GM12878 (cell line): Measurements from ENCODE around the gene WDR59. TPM values are rescaled to one million over a fixed set of nuclear protein-coding genes. Genes with fewer than 3 reads are reported as not detected.

Source experiments
- ATAC-seq: fragments of 200-7000 bp; cut with Tn5 transposase; 3 replicates; pipeline ENCODE4 v1.9.1; 2020; ENCODE audit warnings: mild to moderate bottlenecking, moderate library complexity
- BruUV-seq: library from RNA; stranded (reverse); fragments of 400-500 nt; replicated peaks from 2 replicates; lab custom pipeline; 2021; lab: Mats Ljungman, UMichigan
- CTCF ChIA-PET: fragments of 300-600 bp; sonication (Branson Sonifier 250); formaldehyde crosslinking; extraction: SDS; loops from one replicate; lab custom pipeline; 2021; ENCODE audit warnings: inconsistent platforms; lab: Yijun Ruan, JAX
- POLR2A ChIA-PET: fragments of 350-600 bp; formaldehyde crosslinking; extraction: SDS; loops from one replicate; lab custom pipeline; 2021; ENCODE audit warnings: inconsistent platforms; lab: Charles Lee
- RAD21 ChIA-PET: fragments of 300-600 bp; sonication (Branson Sonifier 250); formaldehyde crosslinking; loops from one replicate; lab custom pipeline; 2023; ENCODE audit warnings: antibody characterized with exemption; ENCODE audit not compliant: unreplicated experiment; lab: Charles Lee
- SMC1A ChIA-PET: fragments of 300-600 bp; sonication (Branson Sonifier 250); formaldehyde crosslinking; loops from one replicate; lab custom pipeline; 2023; ENCODE audit not compliant: unreplicated experiment, uncharacterized antibody; lab: Charles Lee
- DNase-seq: peaks from one replicate; pipeline ENCODE4 v3.0.0-alpha.2; 2011; ENCODE audit warnings: low read depth, low spot score
- FAIRE-seq: peaks from 3 replicates; lab custom pipeline; 2011; peaks lifted over from hg19 to GRCh38; lab: Jason Lieb, UNC
- H2AFZ ChIP-seq: 2 replicates; pipeline ENCODE4 v1.6.0; 2011; ENCODE audit warnings: low read depth, low read length, control low read depth; ENCODE audit not compliant: control insufficient read depth
- H3K27ac ChIP-seq: 2 replicates; pipeline ENCODE4 v1.5.1; 2011; ENCODE audit warnings: control low read depth; ENCODE audit not compliant: control insufficient read depth, insufficient read depth
- H3K27me3 ChIP-seq, 2 experiments: replicated peaks in 1 of 2; 2 replicates each; pipeline versions ENCODE4 v1.6.0 to v1.6.1; 2011; ENCODE audit warnings: low read length in 1 of 2; ENCODE audit not compliant: control insufficient read depth in 2 of 2, insufficient read depth in 2 of 2
- H3K36me3 ChIP-seq, 2 experiments: 2 replicates each; pipeline ENCODE4 v1.5.1; 2011; ENCODE audit warnings: low read length in 1 of 2; ENCODE audit not compliant: control insufficient read depth in 2 of 2, insufficient read depth in 2 of 2
- H3K4me1 ChIP-seq: 2 replicates; pipeline ENCODE4 v1.6.1; 2011; ENCODE audit warnings: mild to moderate bottlenecking, low read length, moderate library complexity, mixed read lengths; ENCODE audit not compliant: control insufficient read depth, insufficient read depth
- H3K4me2 ChIP-seq: 2 replicates; pipeline ENCODE4 v1.6.0; 2011; ENCODE audit warnings: control low read depth; ENCODE audit not compliant: control insufficient read depth, insufficient read depth
- H3K4me3 ChIP-seq: fragments of 200-600 bp; sonication (generic); 2 replicates; pipeline ENCODE4 v1.5.1; 2016
- H3K79me2 ChIP-seq: 2 replicates; pipeline ENCODE4 v1.6.0; 2011; ENCODE audit warnings: low read length; ENCODE audit not compliant: control insufficient read depth, insufficient read depth
- H3K9ac ChIP-seq: 2 replicates; pipeline ENCODE4 v1.8.0; 2011; ENCODE audit warnings: low read length, control low read depth, mixed read lengths; ENCODE audit not compliant: control insufficient read depth, insufficient read depth
- H3K9me3 ChIP-seq: replicated peaks from 3 replicates; pipeline ENCODE4 v1.5.1; 2011; ENCODE audit warnings: mild to moderate bottlenecking, low read length; ENCODE audit not compliant: control insufficient read depth, insufficient read depth
- H4K20me1 ChIP-seq: 2 replicates; pipeline ENCODE4 v1.6.0; 2011; ENCODE audit not compliant: control insufficient read depth, insufficient read depth
- CHD1 ChIP-seq: IDR thresholded peaks from 2 replicates; pipeline ENCODE4 v1.6.1; 2012; ENCODE audit warnings: low read depth, low read length, improper control_type of control experiment
- CREM ChIP-seq: IDR thresholded peaks from 2 replicates; pipeline ENCODE4 v1.6.1; 2014; ENCODE audit warnings: antibody characterized with exemption, low read depth
- E4F1 ChIP-seq: fragments of 450-650 bp; IDR thresholded peaks from 2 replicates; pipeline ENCODE4 v1.6.1; 2018; ENCODE audit warnings: borderline replicate concordance, mild to moderate bottlenecking; ENCODE audit not compliant: partially characterized antibody
- EP300 ChIP-seq, 2 experiments: fragments of 150-350 bp in 1 of 2; IDR thresholded peaks; 2 replicates each; pipeline ENCODE4 v1.6.1; 2011 to 2012; ENCODE audit warnings: low read depth in 2 of 2, low read length in 2 of 2, borderline replicate concordance in 1 of 2, improper control_type of control experiment in 1 of 2, inconsistent platforms in 1 of 2; ENCODE audit not compliant: control insufficient read depth in 1 of 2
- HCFC1 ChIP-seq: fragments of 150-350 bp; IDR thresholded peaks from 2 replicates; pipeline ENCODE4 v1.6.1; 2014; ENCODE audit warnings: low read length
- KDM1A ChIP-seq: fragments of 200-600 bp; sonication (generic); IDR thresholded peaks from 2 replicates; pipeline ENCODE4 v1.6.1; 2016; ENCODE audit warnings: borderline replicate concordance
- RCOR1 ChIP-seq: conservative IDR thresholded peaks from 2 replicates; pipeline ENCODE4 v1.6.1; 2012; ENCODE audit warnings: low read depth, low read length, improper control_type of control experiment
- SUZ12 ChIP-seq: fragments of 200-600 bp; sonication (generic); IDR thresholded peaks from one replicate; pipeline ENCODE4 v1.6.1; 2018; ENCODE audit warnings: antibody characterized with exemption, mild to moderate bottlenecking; ENCODE audit not compliant: unreplicated experiment
- WGBS: methylation state at CpG from one replicate; pipeline ENCODE4 v1.1.6; 2016; ENCODE audit warnings: low lambda C conversion rate; ENCODE audit not compliant: insufficient replicate concordance, insufficient coverage; ENCODE audit errors: missing lambda C conversion rate; 5-methylcytosine and 5-hydroxymethylcytosine counted together
- in situ Hi-C: fragments of 300-500 bp; cut with MboI; formaldehyde crosslinking; loops from 9 replicates; pipeline ENCODE4 v1.14.3; 2018; ENCODE audit warnings: mixed read lengths
- intact Hi-C: fragments of 100-400 bp; cut with micrococcal nuclease; formaldehyde crosslinking; loops from one replicate; pipeline ENCODE4 v1.14.2; 2022; ENCODE audit not compliant: unreplicated experiment
- polyA plus RNA-seq, 11 experiments: library from polyadenylated mRNA; depleted of rRNA in 4 of 11; unstranded in 6 of 11; stranded (reverse) in 5 of 11; fragments of >200 nt; fragmentation: Nextera tagmentation in 4 of 11; fragmentation: Illumina TruSeq in 1 of 11; extraction: Ambion mirVana in 4 of 11; extraction: Trizol in 1 of 11; gene quantifications; 1 replicate in 1 of 11; 2 replicates in 10 of 11; pipeline versions ENCODE4 v1.2.1 to v1.2.3, GENCODE V29; 2011 to 2016; ENCODE audit warnings: inconsistent platforms in 2 of 11, missing spikeins in 2 of 11, low read depth in 1 of 11
- total RNA-seq, 4 experiments: library from RNA; depleted of rRNA in 3 of 4; stranded (reverse); fragments of >200 nt in 3 of 4; fragmentation: Illumina TruSeq in 1 of 4; extraction: Trizol in 1 of 4; gene quantifications; 2 replicates each; pipeline versions ENCODE4 v1.2.1 to v1.2.3, GENCODE V29; 2013 to 2021

The WDR59 gene
- total and polyA plus RNA-seq, 10 of the 15 experiments (the other 5 are each of a cell fraction or from before 2014, with no cell fraction given), result 9.7 to 78.4 (median 24.5) TPM

- ATAC-seq (no peak), DNase-seq (no peak), FAIRE-seq (no peak)
- intact Hi-C loops, result loop anchor here (10.0 kb wide), 1 partner anchor 127 kb away; the partner anchor contains the start of gene ZNRF1
- SMC1A ChIA-PET, result no interaction called here
- H4K20me1 ChIP-seq, result no peaks in the 10 kb centered on the region
- H3K4me1 ChIP-seq, result no peaks in the 10 kb centered on the region; the same call in 1 of the 2 replicates
- H3K9me3 ChIP-seq, result no peaks in the 10 kb centered on the region
- CTCF ChIA-PET, result interaction anchor here (0.7 to 1.4 kb wide), 2 partner anchors 55 to 243 kb away, joined by 3 to 4 read pairs; no protein-coding TSS in a partner anchor
- H3K36me3 ChIP-seq, result no peaks in the 10 kb centered on the region
- no TSS peak for BruUV-seq
- no peaks in the 10 kb centered on the region for H3K79me2 ChIP-seq
- TF ChIP-seq SUZ12 (no peak), RCOR1 (no peak), CHD1 (no peak), CREM (no peak), KDM1A (no peak)
- no peak overlapping the region for H3K4me2 ChIP-seq
- POLR2A ChIA-PET, result no interaction called here
- no peak overlapping the region for H3K4me3 ChIP-seq
- in situ Hi-C loops, result no loop called here
- H3K9ac ChIP-seq, result no peak overlapping the region
- no peak overlapping the region for H3K27ac ChIP-seq
- RAD21 ChIA-PET, result interaction anchor here (1.4 kb wide), 1 partner anchor 130 kb away, joined by 4 read pairs; no protein-coding TSS in a partner anchor
- H3K27me3 ChIP-seq, result no peaks in the 10 kb centered on the region
- WGBS, result 60% methylated on average over 5 of the region's 5 CpGs
- H2AFZ ChIP-seq, result no peak overlapping the region
These were observed 116.9 kb downstream of the WDR59 start for GRCh38 chr16:74868035-74868434.

- Histone ChIP-seq H3K79me2 (no peaks in the 10 kb centered on the region), H3K36me3 (no peaks in the 10 kb centered on the region), H3K9ac (no peak overlapping the region), H3K4me2 (no peak overlapping the region), H3K4me3 (no peak overlapping the region), H3K27me3 (no peaks in the 10 kb centered on the region), H3K27ac (no peak overlapping the region), H4K20me1 (no peaks in the 10 kb centered on the region), H3K9me3 (no peaks in the 10 kb centered on the region), H3K4me1 (no peaks in the 10 kb centered on the region; the same call in 1 of the 2 replicates), H2AFZ (no peak overlapping the region)
- no peak for FAIRE-seq
- no peak for TF ChIP-seq EP300 (IDR thresholded peaks at IDR 0.05; ENCODE audit: borderline replicate concordance in 1 of 2, control insufficient read depth in 1 of 2, low read depth in 2 of 2, low read length in 2 of 2)
- no peak for TF ChIP-seq HCFC1
- no peak for TF ChIP-seq E4F1
- RAD21 ChIA-PET, result interaction anchor here (1.4 kb wide), 1 partner anchor 131 kb away, joined by 4 read pairs; no protein-coding TSS in a partner anchor
- 74% methylated on average over 15 of the region's 15 CpGs for WGBS
- no peak for DNase-seq
- SMC1A ChIA-PET, result no interaction called here
- in situ Hi-C loops, result no loop called here
- no TSS peak for BruUV-seq
- POLR2A ChIA-PET, result no interaction called here
- CTCF ChIA-PET, result interaction anchor here (1.4 kb wide), 1 partner anchor 54 kb away, joined by 4 read pairs; no protein-coding TSS in a partner anchor
- intact Hi-C loops, result loop anchor here (10.0 kb wide), 1 partner anchor 127 kb away; the partner anchor contains the start of gene ZNRF1
- ATAC-seq, result no peak
These were observed 117.6 kb downstream of the WDR59 start for GRCh38 chr16:74867281-74867849.
